H1 (cell line): ENCODE results near the gene LRRFIP1. TPM values are rescaled to one million over a fixed set of nuclear protein-coding genes. Genes with fewer than 3 reads are reported as not detected.

Experiments
- CTCF ChIA-PET: fragments of 300-600 bp; sonication (Branson Sonifier 250); formaldehyde crosslinking; loops from one replicate; lab custom pipeline; 2021; ENCODE audit not compliant: partially characterized antibody; lab: Charles Lee
- POLR2A ChIA-PET: fragments of 300-600 bp; sonication (Branson Sonifier 250); formaldehyde crosslinking; loops from one replicate; lab custom pipeline; 2021; ENCODE audit warnings: inconsistent platforms; ENCODE audit not compliant: partially characterized antibody; lab: Charles Lee
- DNase-seq, 2 experiments: peaks; one replicate each; pipeline versions ENCODE4 v3.0.0 to v3.0.0-alpha.2; 2010 to 2022; ENCODE audit warnings: low spot score in 2 of 2, low read depth in 1 of 2, mixed read lengths in 1 of 2
- FAIRE-seq: peaks from 2 replicates; lab custom pipeline; 2011; peaks lifted over from hg19 to GRCh38; lab: Jason Lieb, UNC
- H2AFZ ChIP-seq: 2 replicates; pipeline ENCODE4 v1.8.1; 2012; ENCODE audit warnings: low read length, inconsistent platforms
- H2AK5ac ChIP-seq: 2 replicates; pipeline ENCODE4 v1.6.1; 2013; ENCODE audit warnings: low read depth, low read length
- H2BK120ac ChIP-seq: replicated peaks from 2 replicates; pipeline ENCODE3; 2013; ENCODE audit warnings: low read depth, low read length, inconsistent platforms
- H2BK12ac ChIP-seq: 2 replicates; pipeline ENCODE4 v1.6.1; 2013; ENCODE audit warnings: low read depth, low read length
- H2BK15ac ChIP-seq: 2 replicates; pipeline ENCODE4 v1.6.1; 2013; ENCODE audit warnings: low read length
- H2BK20ac ChIP-seq: 2 replicates; pipeline ENCODE4 v1.6.1; 2013; ENCODE audit warnings: low read length
- H2BK5ac ChIP-seq: 2 replicates; pipeline ENCODE4 v1.6.1; 2013; ENCODE audit warnings: low read depth, low read length
- H3K14ac ChIP-seq: 2 replicates; pipeline ENCODE4 v1.6.1; 2013; ENCODE audit warnings: inconsistent platforms; ENCODE audit not compliant: insufficient read length
- H3K18ac ChIP-seq: 2 replicates; pipeline ENCODE4 v1.6.1; 2013; ENCODE audit warnings: low read length; ENCODE audit errors: extremely low read depth
- H3K23ac ChIP-seq: 2 replicates; pipeline ENCODE4 v1.6.1; 2013; ENCODE audit warnings: inconsistent platforms; ENCODE audit not compliant: insufficient read length
- H3K23me2 ChIP-seq: 2 replicates; pipeline ENCODE4 v1.6.1; 2013; ENCODE audit warnings: low read depth, low read length
- H3K27ac ChIP-seq: 2 replicates; pipeline ENCODE4 v1.6.1; 2011; ENCODE audit warnings: low read depth, low read length, inconsistent platforms
- H3K27me3 ChIP-seq, 4 experiments: replicated peaks in 1 of 4; 1 replicate in 1 of 4; 2 replicates in 3 of 4; pipeline versions ENCODE4 v1.6.1 to v1.8.1; 2011 to 2013; ENCODE audit warnings: low read length in 3 of 4, mild to moderate bottlenecking in 3 of 4, inconsistent platforms in 2 of 4, mixed read lengths in 2 of 4, moderate library complexity in 1 of 4; ENCODE audit not compliant: control insufficient read depth in 3 of 4, insufficient read depth in 3 of 4; ENCODE audit errors: extremely low read depth in 1 of 4
- H3K36me3 ChIP-seq, 4 experiments: 2 replicates each; pipeline versions ENCODE4 v1.6.1 to v1.8.1; 2011 to 2013; ENCODE audit warnings: mild to moderate bottlenecking in 4 of 4, low read length in 3 of 4, moderate library complexity in 2 of 4, control low read depth in 1 of 4, inconsistent platforms in 1 of 4; ENCODE audit not compliant: insufficient read depth in 4 of 4, control insufficient read depth in 2 of 4
- H3K4ac ChIP-seq: replicated peaks from 2 replicates; pipeline ENCODE3; 2013; ENCODE audit warnings: low read length, low read depth, mixed read lengths, inconsistent platforms; ENCODE audit not compliant: insufficient read length
- H3K4me1 ChIP-seq, 4 experiments: replicated peaks in 1 of 4; 1 replicate in 1 of 4; 2 replicates in 3 of 4; pipeline versions ENCODE4 v1.6.1 to v1.8.1; 2011 to 2013; ENCODE audit warnings: low read length in 3 of 4, inconsistent platforms in 2 of 4, mixed read lengths in 1 of 4; ENCODE audit not compliant: insufficient read depth in 4 of 4, control insufficient read depth in 3 of 4
- H3K4me2 ChIP-seq, 2 experiments: 2 replicates each; pipeline versions ENCODE4 v1.6.1 to v1.8.1; 2011 to 2013; ENCODE audit warnings: low read depth in 2 of 2, low read length in 2 of 2, control low read depth in 1 of 2, inconsistent platforms in 1 of 2, mild to moderate bottlenecking in 1 of 2; ENCODE audit not compliant: insufficient read depth in 1 of 2
- H3K4me3 ChIP-seq, 4 experiments: fragments of 200-600, 300-600 bp in 1 of 4; sonication (generic), shearing (Covaris generic), sonication (Bioruptor Twin) in 1 of 4; 2 replicates each; pipeline versions ENCODE4 v1.5.1 to v1.8.1; 2011 to 2016; ENCODE audit warnings: low read length in 4 of 4, low read depth in 3 of 4, control low read depth in 2 of 4, inconsistent platforms in 2 of 4, mild to moderate bottlenecking in 2 of 4, mixed read lengths in 1 of 4, moderate library complexity in 1 of 4; ENCODE audit not compliant: insufficient read depth in 2 of 4; ENCODE audit errors: extremely low read depth in 1 of 4
- H3K56ac ChIP-seq: replicated peaks from 2 replicates; pipeline ENCODE3; 2013; ENCODE audit warnings: low read depth, mild to moderate bottlenecking, mixed read lengths, low read length, inconsistent platforms; ENCODE audit not compliant: insufficient read length
- H3K79me1 ChIP-seq: 2 replicates; pipeline ENCODE4 v1.6.1; 2013; ENCODE audit warnings: low read depth, low read length, control low read depth
- H3K79me2 ChIP-seq, 2 experiments: 2 replicates each; pipeline versions ENCODE4 v1.6.1 to v1.8.1; 2012 to 2013; ENCODE audit warnings: low read length in 2 of 2, mild to moderate bottlenecking in 2 of 2, inconsistent platforms in 1 of 2; ENCODE audit not compliant: insufficient read depth in 2 of 2, control insufficient read depth in 1 of 2
- H3K9ac ChIP-seq, 4 experiments: replicated peaks in 1 of 4; 1 replicate in 1 of 4; 2 replicates in 3 of 4; pipeline versions ENCODE4 v1.6.1 to v1.8.1; 2011 to 2013; ENCODE audit warnings: low read depth in 3 of 4, low read length in 3 of 4, control low read depth in 2 of 4, mild to moderate bottlenecking in 2 of 4, moderate library complexity in 2 of 4, inconsistent platforms in 1 of 4; ENCODE audit errors: extremely low read depth in 1 of 4
- H3K9me3 ChIP-seq, 2 experiments: 2 replicates each; pipeline versions ENCODE4 v1.6.1 to v1.8.1; 2012 to 2013; ENCODE audit warnings: mild to moderate bottlenecking in 2 of 2, moderate library complexity in 2 of 2, control low read depth in 1 of 2, inconsistent platforms in 1 of 2, low read depth in 1 of 2, low read length in 1 of 2, mixed read lengths in 1 of 2; ENCODE audit not compliant: insufficient read depth in 2 of 2
- H4K20me1 ChIP-seq, 2 experiments: replicated peaks in 1 of 2; 2 replicates each; pipeline versions ENCODE3 to v1.8.1; 2011 to 2013; ENCODE audit warnings: inconsistent platforms in 2 of 2, low read length in 2 of 2, mild to moderate bottlenecking in 1 of 2; ENCODE audit not compliant: insufficient read depth in 2 of 2, control insufficient read depth in 1 of 2
- H4K5ac ChIP-seq: 2 replicates; pipeline ENCODE4 v1.6.1; 2013; ENCODE audit warnings: low read length, low read depth, mixed read lengths, inconsistent platforms; ENCODE audit not compliant: insufficient read length
- H4K8ac ChIP-seq: 2 replicates; pipeline ENCODE4 v1.8.0; 2013; ENCODE audit warnings: mild to moderate bottlenecking, moderate library complexity, low read length, inconsistent platforms; ENCODE audit not compliant: insufficient read depth; ENCODE audit errors: extremely low read depth
- H4K91ac ChIP-seq: replicated peaks from 2 replicates; pipeline ENCODE3; 2013; ENCODE audit warnings: low read length, mixed read lengths, inconsistent platforms; ENCODE audit not compliant: insufficient read length
- ATF2 ChIP-seq: IDR thresholded peaks from 2 replicates; pipeline ENCODE4 v1.6.1; 2012; ENCODE audit warnings: low read length, inconsistent platforms
- CHD2 ChIP-seq: IDR thresholded peaks from 2 replicates; pipeline ENCODE4 v1.6.1; 2012; ENCODE audit warnings: low read length, improper control_type of control experiment
- EZH2 ChIP-seq: fragments of 200-600 bp; sonication (generic); IDR thresholded peaks from 2 replicates; pipeline ENCODE4 v1.7.1; 2012; ENCODE audit warnings: low read depth, mild to moderate bottlenecking, moderate library complexity, low read length, inconsistent platforms; ENCODE audit not compliant: severe bottlenecking
- SIN3A ChIP-seq, 2 experiments: IDR thresholded peaks in 1 of 2; conservative IDR thresholded peaks in 1 of 2; 2 replicates each; pipeline ENCODE4 v1.6.1; 2011 to 2012; ENCODE audit warnings: low read length in 2 of 2, improper control_type of control experiment in 1 of 2, low read depth in 1 of 2, mild to moderate bottlenecking in 1 of 2
- TAF1 ChIP-seq: IDR thresholded peaks from 2 replicates; pipeline ENCODE4 v1.6.1; 2011; ENCODE audit warnings: mild to moderate bottlenecking, low read depth, low read length
- TBP ChIP-seq: IDR thresholded peaks from 2 replicates; pipeline ENCODE4 v1.6.1; 2011; ENCODE audit warnings: low read depth, low read length, improper control_type of control experiment
- WGBS, 2 experiments: shearing (Covaris generic) in 1 of 2; methylation state at CpG; one replicate each; pipeline versions ENCODE4 v1.1.6 to v1.1.7; 2013 to 2015; ENCODE audit warnings: low lambda C conversion rate in 2 of 2, mixed read lengths in 2 of 2, inconsistent platforms in 1 of 2, low coverage in 1 of 2, missing lambda C conversion rate in 1 of 2; ENCODE audit not compliant: insufficient replicate concordance in 2 of 2, insufficient coverage in 1 of 2, insufficient read length in 1 of 2; ENCODE audit errors: extremely low coverage in 1 of 2, missing lambda C conversion rate in 1 of 2; 5-methylcytosine and 5-hydroxymethylcytosine counted together
- polyA plus RNA-seq, 7 experiments: library from polyadenylated mRNA; depleted of rRNA in 3 of 7; stranded (reverse) in 5 of 7; unstranded in 2 of 7; fragments of >200 nt in 5 of 7; fragments of 200-250 nt in 2 of 7; gene quantifications; 1 replicate in 5 of 7; 2 replicates in 1 of 7; 4 replicates in 1 of 7; pipeline versions ENCODE4 v1.2.1 to v1.2.3, GENCODE V29; 2011 to 2013; ENCODE audit warnings: missing spikeins in 2 of 7, mixed read lengths in 2 of 7
- total RNA-seq: library from RNA; stranded (reverse); fragmentation: NEBNext Ultra II Directional; extraction: Animal tissue kit (Norgen Biotek cat#: 25700); gene quantifications from 2 replicates; pipeline ENCODE4 v1.2.1, GENCODE V29; 2021
- TF ChIP-seq, protein P1 (sequence below): IDR thresholded peaks from 2 replicates; pipeline ENCODE4 v1.6.1; 2011; ENCODE audit warnings: low read length, improper control_type of control experiment

The LRRFIP1 gene
- total and polyA plus RNA-seq, 2 of the 8 experiments (the other 6 are each of a cell fraction or from before 2014, with no cell fraction given) = 12.1 to 75.8 TPM

GRCh38 chr2:237590272-237591140, 36.9 kb upstream of the LRRFIP1 start, which contains the start of gene RAB17:
Gene RAB17 (minus strand): TSS chr2:237590734. CDS start chr2:237586154, 4,580 bp downstream.
- Histone ChIP-seq H2BK15ac (peak within 1 kb of the TSS; percentile 19; the same call in 1 of the 2 replicates), H3K14ac (no peak within 1 kb of the TSS), H4K8ac (peak within 1 kb of the TSS; percentile 64), H3K9me3 (no peaks in the 10 kb centered on the region), H3K23me2 (peaks cover 4% of the 10 kb centered on the region), H2AK5ac (peak within 1 kb of the TSS; percentile 76; the same call in 1 of the 2 replicates), H3K27me3 (no peaks in the 10 kb centered on the region), H3K4me2 (peak within 1 kb of the TSS; percentile 68 to 95), H3K18ac (peak within 1 kb of the TSS; percentile 91), H2BK20ac (peak within 1 kb of the TSS; percentile 87), H3K56ac (peak within 1 kb of the TSS; percentile 71), H3K23ac (no peak within 1 kb of the TSS), H2BK5ac (peak within 1 kb of the TSS; percentile 84; the same call in 1 of the 2 replicates), H3K9ac (peak within 1 kb of the TSS in 1 of 4 experiments; percentile 73; a peak in 3 of 7 replicates), H4K91ac (peak within 1 kb of the TSS; percentile 95), H3K4me3 (peak within 1 kb of the TSS; percentile 45 to 59 (median 58)), H3K4ac (peak within 1 kb of the TSS; percentile 80), H3K27ac (peak within 1 kb of the TSS; percentile 25; the same call in 1 of the 2 replicates), H2AFZ (no peak within 1 kb of the TSS), H2BK12ac (peak within 1 kb of the TSS; percentile 70; the same call in 1 of the 2 replicates), H4K5ac (peak within 1 kb of the TSS; percentile 61), H2BK120ac (peak within 1 kb of the TSS; percentile 59), H4K20me1 (no peaks in the 10 kb centered on the region), H3K79me2 (peaks cover 4 to 46% of the 10 kb centered on the region in 2 experiments; a peak in 3 of 4 replicates), H3K36me3 (no peaks in the 10 kb centered on the region), H3K4me1 (peaks cover 19 to 62% (median 33%) of the 10 kb centered on the region in 4 experiments), H3K79me1 (peaks cover 2% of the 10 kb centered on the region; the same call in 1 of the 2 replicates)
- ChIA-PET CTCF (interaction anchor here (1.2 to 6.9 kb wide), 5 partner anchors 11 to 155 kb away, joined by 3 to 47 read pairs (median 4); no protein-coding TSS in a partner anchor), POLR2A (interaction anchor here (0.6 to 4.0 kb wide), 18 partner anchors 9 to 370 kb away, joined by 3 to 25 read pairs (median 4); partner anchors contain the start of gene LRRFIP1)
- 49% methylated on average over 16 of the region's 16 CpGs; no CpG with 5 or more reads in 1 of the 2 experiments for WGBS, 2 experiments
- FAIRE-seq = peak; percentile 82
- no peak for DNase-seq
- TF ChIP-seq TBP (peak; percentile 62), ATF2 (0 out of 2 replicates have a peak, but pooled peaks have one; percentile 15), SIN3A (conservative IDR thresholded peaks at IDR 0.05 in 1 of 2, IDR thresholded peaks at IDR 0.05 in 1 of 2; ENCODE audit: low read depth in 1 of 2, low read length in 2 of 2) (peak in 1 of 2 experiments; percentile 29; a peak in 1 of 4 replicates), TAF1 (peak; percentile 75), CHD2 (no peak), EZH2 (no peak)
- TF ChIP-seq, protein P1, sequence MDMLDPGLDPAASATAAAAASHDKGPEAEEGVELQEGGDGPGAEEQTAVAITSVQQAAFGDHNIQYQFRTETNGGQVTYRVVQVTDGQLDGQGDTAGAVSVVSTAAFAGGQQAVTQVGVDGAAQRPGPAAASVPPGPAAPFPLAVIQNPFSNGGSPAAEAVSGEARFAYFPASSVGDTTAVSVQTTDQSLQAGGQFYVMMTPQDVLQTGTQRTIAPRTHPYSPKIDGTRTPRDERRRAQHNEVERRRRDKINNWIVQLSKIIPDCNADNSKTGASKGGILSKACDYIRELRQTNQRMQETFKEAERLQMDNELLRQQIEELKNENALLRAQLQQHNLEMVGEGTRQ = peak; percentile 19; the same call in 1 of the 2 replicates
